Mammary epithelial cell (primary cell): ENCODE measurements around the gene ATP6V0E2.

ENCODE experiments used
- EZH2 ChIP-seq: IDR thresholded peaks from 2 replicates; pipeline ENCODE4 v1.6.1; 2012; ENCODE audit warnings: low read length, inconsistent platforms, borderline replicate concordance
- TF ChIP-seq, protein P1 (sequence below), 2 donors: IDR thresholded peaks in 1 of 2; conservative IDR thresholded peaks in 1 of 2; 2 replicates each; pipeline ENCODE4 v1.5.1; 2011 to 2012; ENCODE audit warnings: inconsistent platforms in 2 of 2, low read length in 2 of 2, mild to moderate bottlenecking in 2 of 2, control low read depth in 1 of 2, low read depth in 1 of 2; ENCODE audit not compliant: insufficient read depth in 1 of 2; ENCODE audit errors: extremely low read depth in 1 of 2

DNA sequence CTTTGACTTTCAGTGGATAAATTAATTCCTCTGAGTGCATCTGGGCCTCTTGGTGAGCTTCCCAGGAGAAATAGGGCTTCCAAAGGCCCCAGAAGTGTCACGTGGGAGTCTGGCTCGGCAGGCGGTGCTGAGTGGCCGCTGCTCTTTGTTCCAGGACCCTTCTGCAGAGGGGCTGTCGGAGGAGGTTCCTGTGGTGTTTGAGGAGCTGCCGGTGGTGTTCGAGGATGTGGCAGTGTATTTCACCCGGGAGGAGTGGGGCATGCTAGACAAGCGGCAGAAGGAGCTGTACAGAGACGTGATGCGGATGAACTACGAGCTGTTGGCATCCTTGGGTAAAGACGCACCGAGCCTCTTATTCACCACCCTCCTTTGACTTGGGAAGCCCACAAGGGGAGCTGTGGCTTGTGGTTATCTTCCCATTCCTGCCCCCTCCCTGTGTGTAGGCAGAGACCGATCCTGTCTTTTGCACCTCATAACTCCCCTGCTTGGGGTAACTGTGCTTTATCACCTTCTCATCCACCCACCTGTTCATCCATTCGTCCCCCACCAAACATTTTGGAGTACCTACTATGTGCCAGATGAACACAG, 23.7 kb upstream of the ATP6V0E2 start:
- TF ChIP-seq, protein P1, sequence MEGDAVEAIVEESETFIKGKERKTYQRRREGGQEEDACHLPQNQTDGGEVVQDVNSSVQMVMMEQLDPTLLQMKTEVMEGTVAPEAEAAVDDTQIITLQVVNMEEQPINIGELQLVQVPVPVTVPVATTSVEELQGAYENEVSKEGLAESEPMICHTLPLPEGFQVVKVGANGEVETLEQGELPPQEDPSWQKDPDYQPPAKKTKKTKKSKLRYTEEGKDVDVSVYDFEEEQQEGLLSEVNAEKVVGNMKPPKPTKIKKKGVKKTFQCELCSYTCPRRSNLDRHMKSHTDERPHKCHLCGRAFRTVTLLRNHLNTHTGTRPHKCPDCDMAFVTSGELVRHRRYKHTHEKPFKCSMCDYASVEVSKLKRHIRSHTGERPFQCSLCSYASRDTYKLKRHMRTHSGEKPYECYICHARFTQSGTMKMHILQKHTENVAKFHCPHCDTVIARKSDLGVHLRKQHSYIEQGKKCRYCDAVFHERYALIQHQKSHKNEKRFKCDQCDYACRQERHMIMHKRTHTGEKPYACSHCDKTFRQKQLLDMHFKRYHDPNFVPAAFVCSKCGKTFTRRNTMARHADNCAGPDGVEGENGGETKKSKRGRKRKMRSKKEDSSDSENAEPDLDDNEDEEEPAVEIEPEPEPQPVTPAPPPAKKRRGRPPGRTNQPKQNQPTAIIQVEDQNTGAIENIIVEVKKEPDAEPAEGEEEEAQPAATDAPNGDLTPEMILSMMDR (conservative IDR thresholded peaks at IDR 0.05 in 1 of 2, IDR thresholded peaks at IDR 0.05 in 1 of 2; ENCODE audit: extremely low read depth in 1 of 2, insufficient read depth in 1 of 2, low read depth in 1 of 2, low read length in 2 of 2) = no peak
- TF ChIP-seq EZH2 = no peak
